ENCODE measurements around the gene LRRC10. TPM values are rescaled to one million over a fixed set of nuclear protein-coding genes. Genes with fewer than 3 reads are reported as not detected.

LRRC10 gene
- total RNA-seq, 2 donors from 2014 or later = not detected

DNA sequence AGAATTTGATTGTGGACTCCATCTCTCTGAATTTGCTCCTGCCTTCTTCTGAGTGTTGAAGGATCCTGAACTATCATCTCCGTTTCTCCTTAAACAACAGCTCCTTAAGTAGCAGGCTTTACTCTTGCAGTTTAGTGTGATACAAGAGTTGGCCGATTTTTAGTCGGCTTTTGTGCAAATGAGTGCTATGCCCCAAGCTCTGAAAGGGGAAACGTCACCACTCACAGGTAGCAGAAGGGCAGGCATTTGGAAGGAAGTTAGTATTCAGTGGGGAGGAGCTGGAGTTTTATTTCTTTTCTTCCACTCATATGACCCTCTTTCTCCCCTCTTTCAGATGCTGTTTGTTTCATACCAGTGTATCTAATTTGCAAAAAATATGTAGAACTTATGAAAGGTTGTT, 36.5 kb upstream of the LRRC10 start:
- H3K4me1 ChIP-seq = no peaks in the 10 kb centered on the region
- H3K36me3 ChIP-seq = no peaks in the 10 kb centered on the region
- no peak for DNase-seq
- H3K27me3 ChIP-seq = no peaks in the 10 kb centered on the region
- no peaks in the 10 kb centered on the region for H3K9me3 ChIP-seq
- intact Hi-C loops (cut with DNase I) = loop anchor here (10.0 kb wide), 1 partner anchor 262 kb away; no protein-coding TSS in a partner anchor
- TF ChIP-seq CTCF (IDR thresholded peaks at IDR 0.05) = no peak
- H3K9ac ChIP-seq (ENCODE audit: low read depth in 2 of 2, low read length in 2 of 2) = no peak overlapping the region
- no peak overlapping the region for H3K27ac ChIP-seq
- no peak overlapping the region for H3K4me3 ChIP-seq

- H3K27ac ChIP-seq = no peak overlapping the region
- H3K4me1 ChIP-seq = no peaks in the 10 kb centered on the region
- no peaks in the 10 kb centered on the region for H3K9me3 ChIP-seq
- no peaks in the 10 kb centered on the region for H3K36me3 ChIP-seq
- no peak overlapping the region for H3K4me3 ChIP-seq
- no peak overlapping the region for H3K9ac ChIP-seq (ENCODE audit: low read depth in 2 of 2, low read length in 2 of 2)
- intact Hi-C loops (cut with DNase I) = loop anchor here (10.0 kb wide), 1 partner anchor 260 kb away; no protein-coding TSS in a partner anchor
- no peak for TF ChIP-seq CTCF (IDR thresholded peaks at IDR 0.05)
- H3K27me3 ChIP-seq = no peaks in the 10 kb centered on the region
- no peak for DNase-seq
Observed at GRCh38 chr12:69645031-69645430, 34.3 kb upstream of the LRRC10 start.

DNA sequence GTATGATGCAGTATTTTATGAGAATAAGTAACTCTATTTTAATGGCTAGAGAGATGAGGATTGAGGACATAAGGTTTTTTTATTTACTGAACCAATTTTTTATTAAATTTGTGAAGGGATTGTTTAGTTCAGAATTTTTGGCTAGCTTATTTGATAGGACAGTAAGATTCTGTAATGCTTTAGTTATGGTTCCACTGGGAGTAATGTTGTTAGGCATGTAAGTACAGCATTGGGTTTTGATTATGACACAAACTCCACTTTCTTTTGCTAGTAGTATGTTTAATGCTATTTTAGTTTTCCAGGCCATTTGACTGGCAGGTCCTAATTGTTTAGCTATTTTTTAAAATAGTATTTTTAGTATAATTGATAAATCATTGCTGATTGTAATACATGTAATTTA, 33.8 kb upstream of the LRRC10 start:
- no peaks in the 10 kb centered on the region for H3K4me1 ChIP-seq
- intact Hi-C loops (cut with DNase I) = loop anchor here (10.0 kb wide), 1 partner anchor 260 kb away; no protein-coding TSS in a partner anchor
- no peak for TF ChIP-seq CTCF (IDR thresholded peaks at IDR 0.05)
- H3K27me3 ChIP-seq = no peaks in the 10 kb centered on the region
- no peaks in the 10 kb centered on the region for H3K9me3 ChIP-seq
- H3K36me3 ChIP-seq = no peaks in the 10 kb centered on the region
- DNase-seq = no peak
- H3K27ac ChIP-seq = no peak overlapping the region
- H3K9ac ChIP-seq (ENCODE audit: low read depth in 2 of 2, low read length in 2 of 2) = no peak overlapping the region
- H3K4me3 ChIP-seq = no peak overlapping the region

DNA sequence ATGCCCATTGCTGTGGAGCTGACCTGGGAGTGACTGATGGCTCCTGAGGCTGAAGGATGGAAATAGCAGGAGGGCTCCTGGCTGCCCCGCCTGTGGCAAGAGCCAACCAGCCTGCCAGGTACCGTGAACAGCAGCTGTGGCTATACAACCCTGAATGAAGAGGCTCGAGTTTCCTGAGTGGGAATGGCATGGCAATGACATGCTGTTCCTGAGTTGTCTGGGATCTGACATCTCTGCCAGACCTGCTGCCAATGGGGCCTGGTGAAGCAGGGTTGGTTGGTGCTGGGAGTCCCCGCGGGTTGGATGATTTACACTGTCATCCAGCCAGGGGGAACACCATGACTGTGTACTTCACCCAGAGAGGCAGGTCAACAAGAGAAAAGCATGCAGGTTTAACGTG, 31.8 kb upstream of the LRRC10 start:
- Histone ChIP-seq H3K27ac (no peak overlapping the region), H3K36me3 (no peaks in the 10 kb centered on the region), H3K9ac (ENCODE audit: low read depth in 2 of 2, low read length in 2 of 2) (no peak overlapping the region), H3K9me3 (no peaks in the 10 kb centered on the region), H3K4me1 (no peaks in the 10 kb centered on the region), H3K4me3 (no peak overlapping the region), H3K27me3 (no peaks in the 10 kb centered on the region)
- intact Hi-C loops (cut with DNase I) = loop anchor here (10.0 kb wide), 1 partner anchor 258 kb away; no protein-coding TSS in a partner anchor
- TF ChIP-seq CTCF (IDR thresholded peaks at IDR 0.05) = no peak
- DNase-seq = no peak

DNA sequence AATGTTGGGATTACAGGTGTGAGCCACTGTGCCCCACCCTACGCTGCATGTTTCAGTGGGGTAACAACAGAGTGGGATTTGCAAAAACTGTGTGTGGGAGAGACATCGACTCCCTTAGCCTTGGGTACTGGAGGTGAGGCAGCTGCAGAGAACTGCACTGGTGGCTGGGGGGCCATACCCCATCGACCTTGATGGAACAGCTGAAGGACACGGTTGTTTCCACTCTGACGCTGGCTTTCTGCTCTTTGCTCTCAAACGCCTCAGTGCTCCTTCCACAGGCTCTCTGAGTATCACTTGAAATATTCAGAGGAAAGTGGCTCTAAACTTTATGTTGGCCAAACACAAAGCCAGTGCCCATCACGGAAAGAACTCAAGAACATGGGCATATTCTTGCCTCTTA, 30.8 kb upstream of the LRRC10 start:
- Histone ChIP-seq H3K4me3 (no peak overlapping the region), H3K36me3 (no peaks in the 10 kb centered on the region), H3K9ac (ENCODE audit: low read depth in 2 of 2, low read length in 2 of 2) (no peak overlapping the region), H3K27ac (no peak overlapping the region), H3K27me3 (no peaks in the 10 kb centered on the region), H3K9me3 (no peaks in the 10 kb centered on the region), H3K4me1 (no peaks in the 10 kb centered on the region)
- TF ChIP-seq CTCF (IDR thresholded peaks at IDR 0.05) = no peak
- no peak for DNase-seq
- intact Hi-C loops (cut with DNase I) = loop anchor here (10.0 kb wide), 1 partner anchor 257 kb away; no protein-coding TSS in a partner anchor
